Heart right ventricle (tissue), 16 donors: ENCODE data around the gene LRRC51. TPM values are rescaled to one million over a fixed set of nuclear protein-coding genes. Genes with fewer than 3 reads are reported as not detected.
A peak's percentile ranks its signal among the peaks of the same experiment; 100 is the strongest.

ENCODE experiments used
- ATAC-seq, 8 donors: fragments of 200-7000 bp; cut with Tn5 transposase; one replicate each; pipeline ENCODE4 v1.9.1; 2020; ENCODE audit warnings: mild to moderate bottlenecking in 8 of 8, moderate library complexity in 8 of 8, moderate number of reproducible peaks in 1 of 8
- DNase-seq, 2 donors: peaks; one replicate each; pipeline ENCODE4 v3.0.0-alpha.2; 2020
- H3K27ac ChIP-seq, 10 donors: fragments of 200-600 bp; sonication (generic) in 2 of 10; one replicate each; pipeline versions ENCODE4 v1.5.0 to v1.8.0; 2020 to 2022; ENCODE audit warnings: mild to moderate bottlenecking in 3 of 10
- H3K27me3 ChIP-seq, 7 donors: fragments of 200-600 bp; one replicate each; pipeline ENCODE4 v1.8.0; 2021 to 2022; ENCODE audit warnings: mild to moderate bottlenecking in 2 of 7
- H3K36me3 ChIP-seq, 9 donors: fragments of 200-600 bp; sonication (generic) in 1 of 9; one replicate each; pipeline versions ENCODE4 v1.5.0 to v1.8.0; 2020 to 2022; ENCODE audit warnings: mild to moderate bottlenecking in 2 of 9
- H3K4me1 ChIP-seq, 9 donors: fragments of 200-600 bp; sonication (generic) in 1 of 9; one replicate each; pipeline versions ENCODE4 v1.5.0 to v1.8.0; 2020 to 2022; ENCODE audit warnings: mild to moderate bottlenecking in 4 of 9
- H3K4me3 ChIP-seq, 10 donors: fragments of 200-600 bp; sonication (generic) in 2 of 10; one replicate each; pipeline versions ENCODE4 v1.5.0 to v1.8.0; 2020 to 2022; ENCODE audit warnings: mild to moderate bottlenecking in 7 of 10, moderate library complexity in 2 of 10
- H3K9me3 ChIP-seq, 11 donors: fragments of 200-600 bp in 10 of 11; sonication (generic) in 2 of 11; one replicate each; pipeline versions ENCODE4 v1.5.0 to v1.8.0; 2013 to 2022; ENCODE audit warnings: mild to moderate bottlenecking in 2 of 11, control low read depth in 1 of 11, moderate library complexity in 1 of 11
- WGBS, 2 donors: extraction: QIAGEN DNeasy Blood & Tissue Kit; methylation state at CpG; one replicate each; pipeline ENCODE4 v1.1.7; 2013; ENCODE audit warnings: inconsistent platforms in 1 of 2; 5-methylcytosine and 5-hydroxymethylcytosine counted together
- intact Hi-C, 10 donors: fragments of 100-400 bp; cut with DNase I; formaldehyde crosslinking; loops; one replicate each; pipeline versions ENCODE4 v1.11.1 to v1.14.2; 2022
- polyA plus RNA-seq, 2 donors: library from polyadenylated mRNA; stranded (reverse); fragments of 200-250 nt; gene quantifications; one replicate each; pipeline ENCODE4 v1.2.3, GENCODE V29; 2013
- total RNA-seq, 10 donors: library from RNA; stranded (reverse); fragmentation: NEBNext Ultra II Directional in 3 of 10; extraction: Animal tissue kit (Norgen Biotek cat#: 25700) in 3 of 10; gene quantifications; one replicate each; pipeline versions ENCODE4 v1.2.1 to v1.2.4, GENCODE V29; 2021 to 2023
- TF ChIP-seq, protein P1 (sequence below), 9 donors: fragments of 200-600 bp; sonication (generic) in 2 of 9; IDR thresholded peaks; one replicate each; pipeline versions ENCODE4 v1.5.0 to v1.8.0; 2021 to 2022; ENCODE audit warnings: antibody characterized with exemption in 9 of 9, mild to moderate bottlenecking in 5 of 9, moderate library complexity in 1 of 9
- donor health status: Arrhythmogenic right ventricular cardiomyopathy.
- donor health status: ischemic (EF 13 %, LVEDD 7.1; RV severe dilation, severe dysfunction).
- donor health status: healthy with polysubstance abuse.
- donor health status: DM: no; HTN: yes; CAD: no.
- donor health status: DM: no; HTN: no; CAD: no.
- donor health status: ischemic (EF 25% LVEDD 6.9; RV normal size, moderate dysfunction).
- donor health status: ischemic (EF 25% LVEDD 5.7; RV mildly dilated, moderate dysfunction).
- donor health status: healthy.
- donor health status: DM: yes; HTN: yes; CAD: no.
- donor health status: Ischemic cardiomyopathy.
- donor health status: ischemic (EF 35%, LVEDD 5.7; RV mildly dilated, moderate dysfunction).
- donor health status: nonischemic (EF 11% LVEDD 7.7; RV severe dilation, severe dysfunction).
- donor health status: DM: yes; HTN: yes; CAD: no.
- donor health status: PGD.
- donor health status: ischemic (EF 29% LVEDD 5.4; RV normal size, mild dysfunction).
- donor health status: nonischemic (EF 23%, LVEDD 6.1; RV moderate dilation, normal function).

LRRC51 gene
- total and polyA plus RNA-seq, 12 donors = 2.3 to 9.1 (median 4.0) TPM

DNA sequence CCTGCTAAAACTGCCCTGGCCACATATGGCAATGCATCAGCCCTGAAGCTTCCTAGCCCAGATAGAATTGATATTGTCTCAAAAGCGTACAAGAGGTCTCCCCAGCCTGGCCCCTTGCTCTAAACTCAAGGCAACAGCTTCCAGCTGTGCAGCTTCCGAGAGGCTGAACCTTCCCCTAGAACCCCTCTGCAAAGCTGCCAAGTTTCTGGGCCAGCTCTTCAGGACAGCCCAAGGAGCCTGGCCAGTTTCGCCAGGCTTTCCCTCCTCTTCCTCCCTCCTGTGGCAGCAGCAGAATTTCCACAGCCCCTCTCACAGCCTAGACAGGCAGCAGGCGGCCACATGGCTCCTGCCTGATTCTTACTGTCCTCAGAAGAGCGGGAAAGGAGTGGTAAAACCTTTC is 34.8 kb upstream of the LRRC51 start:
- H3K9me3 ChIP-seq = no peaks in the 10 kb centered on the region
- DNase-seq (no peak), ATAC-seq (no peak)
- H3K27ac ChIP-seq = no peak overlapping the region
- intact Hi-C loops = no loop called here
- TF ChIP-seq, protein P1, sequence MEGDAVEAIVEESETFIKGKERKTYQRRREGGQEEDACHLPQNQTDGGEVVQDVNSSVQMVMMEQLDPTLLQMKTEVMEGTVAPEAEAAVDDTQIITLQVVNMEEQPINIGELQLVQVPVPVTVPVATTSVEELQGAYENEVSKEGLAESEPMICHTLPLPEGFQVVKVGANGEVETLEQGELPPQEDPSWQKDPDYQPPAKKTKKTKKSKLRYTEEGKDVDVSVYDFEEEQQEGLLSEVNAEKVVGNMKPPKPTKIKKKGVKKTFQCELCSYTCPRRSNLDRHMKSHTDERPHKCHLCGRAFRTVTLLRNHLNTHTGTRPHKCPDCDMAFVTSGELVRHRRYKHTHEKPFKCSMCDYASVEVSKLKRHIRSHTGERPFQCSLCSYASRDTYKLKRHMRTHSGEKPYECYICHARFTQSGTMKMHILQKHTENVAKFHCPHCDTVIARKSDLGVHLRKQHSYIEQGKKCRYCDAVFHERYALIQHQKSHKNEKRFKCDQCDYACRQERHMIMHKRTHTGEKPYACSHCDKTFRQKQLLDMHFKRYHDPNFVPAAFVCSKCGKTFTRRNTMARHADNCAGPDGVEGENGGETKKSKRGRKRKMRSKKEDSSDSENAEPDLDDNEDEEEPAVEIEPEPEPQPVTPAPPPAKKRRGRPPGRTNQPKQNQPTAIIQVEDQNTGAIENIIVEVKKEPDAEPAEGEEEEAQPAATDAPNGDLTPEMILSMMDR (IDR thresholded peaks at IDR 0.05) = no peak
- no peaks in the 10 kb centered on the region for H3K27me3 ChIP-seq
- H3K4me1 ChIP-seq = peaks cover 0 to 37% (median 24%) of the 10 kb centered on the region in 9 donors
- peaks cover 0 to 39% (median 0%) of the 10 kb centered on the region in 9 donors for H3K36me3 ChIP-seq
- no peak overlapping the region for H3K4me3 ChIP-seq
- 82 to 85% methylated on average over 5 of the region's 5 CpGs for WGBS, 2 donors

DNA sequence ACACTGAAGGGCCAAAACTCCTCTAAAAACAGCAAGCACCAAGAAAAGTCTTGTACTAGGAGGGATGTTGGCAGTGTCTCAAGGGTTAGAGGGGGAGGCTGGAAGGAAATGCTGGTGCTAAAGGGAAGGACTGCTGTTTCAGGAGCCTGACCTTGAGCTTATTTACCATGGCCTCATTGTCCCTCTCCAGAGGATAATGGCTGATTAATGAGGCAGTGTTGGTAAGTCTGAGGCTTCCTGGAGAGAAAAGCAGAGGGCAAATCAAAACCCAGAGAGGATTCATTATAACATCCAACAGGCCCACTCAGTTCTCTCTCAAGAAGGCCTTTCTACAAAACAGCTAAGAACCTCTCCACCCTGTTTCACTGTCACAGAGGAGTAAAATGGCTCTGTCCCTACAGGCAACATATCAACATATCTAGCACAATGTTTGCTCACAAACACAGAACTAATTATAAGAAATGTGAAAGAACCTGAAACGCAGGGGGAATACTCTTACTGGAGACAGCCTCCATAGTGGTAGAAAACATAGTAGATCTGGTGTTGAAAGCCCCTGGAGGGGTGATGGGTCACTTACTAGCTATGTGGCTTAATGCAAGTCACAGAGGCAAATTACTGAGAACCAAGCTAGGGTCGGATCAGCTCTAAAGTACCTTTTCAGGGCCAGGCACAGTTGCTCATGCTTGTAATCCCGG is 31.7 kb upstream of the LRRC51 start:
- peaks cover 0 to 14% (median 10%) of the 10 kb centered on the region in 9 donors for H3K4me1 ChIP-seq
- intact Hi-C loops = no loop called here
- H3K4me3 ChIP-seq = no peak overlapping the region
- DNase-seq (peak in 1 of 2 donors; percentile 32), ATAC-seq (peak in 4 of 8 donors; percentile 58 to 64 (median 60))
- no peaks in the 10 kb centered on the region for H3K27me3 ChIP-seq
- H3K27ac ChIP-seq = peak overlapping the region in 8 of 10 donors; percentile 13 to 76 (median 64)
- TF ChIP-seq, protein P1 (IDR thresholded peaks at IDR 0.05) = no peak
- no peaks in the 10 kb centered on the region for H3K9me3 ChIP-seq
- H3K36me3 ChIP-seq = peaks cover 0 to 62% (median 0%) of the 10 kb centered on the region in 9 donors
- 82 to 87% methylated on average over 3 of the region's 3 CpGs for WGBS, 2 donors

DNA sequence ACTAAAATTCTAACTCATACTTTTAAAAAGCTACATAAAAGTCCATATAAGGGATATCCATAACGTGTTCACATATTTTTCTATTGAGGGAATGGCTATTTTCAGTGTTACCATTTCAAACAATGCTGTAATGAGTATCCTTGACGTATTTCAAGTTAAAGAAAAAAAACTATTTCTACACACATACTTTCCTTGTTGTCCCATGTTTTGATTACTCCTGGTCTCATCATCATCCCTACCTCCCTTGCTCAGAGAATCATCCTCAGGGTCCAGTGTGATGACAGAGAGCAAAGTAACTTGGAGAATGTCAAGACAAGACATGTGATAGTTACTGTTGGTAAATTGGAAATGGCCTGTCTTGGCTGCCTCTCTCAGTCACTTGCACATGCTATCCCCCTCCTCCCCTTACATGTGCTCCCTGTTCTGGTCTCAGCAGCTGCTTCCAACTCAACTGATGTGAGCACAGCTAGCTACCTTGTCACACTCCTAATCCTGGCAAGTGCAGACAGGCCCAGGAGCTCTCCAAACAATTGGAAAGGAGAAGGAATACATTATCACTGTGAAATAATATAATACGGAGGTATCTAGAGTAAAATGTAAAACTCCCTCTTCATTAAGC is 22.1 kb upstream of the LRRC51 start:
- DNase-seq (no peak), ATAC-seq (peak in 1 of 8 donors; percentile 67)
- H3K27ac ChIP-seq = no peak overlapping the region
- TF ChIP-seq, protein P1 (IDR thresholded peaks at IDR 0.05) = no peak
- H3K9me3 ChIP-seq = no peaks in the 10 kb centered on the region
- H3K4me1 ChIP-seq = peaks cover 0 to 12% (median 4%) of the 10 kb centered on the region in 9 donors
- intact Hi-C loops = no loop called here
- no peak overlapping the region for H3K4me3 ChIP-seq
- no peaks in the 10 kb centered on the region for H3K27me3 ChIP-seq
- 64% methylated on average over 3 of the region's 3 CpGs for WGBS, 2 donors
- peaks cover 0 to 44% (median 0%) of the 10 kb centered on the region in 9 donors for H3K36me3 ChIP-seq

DNA sequence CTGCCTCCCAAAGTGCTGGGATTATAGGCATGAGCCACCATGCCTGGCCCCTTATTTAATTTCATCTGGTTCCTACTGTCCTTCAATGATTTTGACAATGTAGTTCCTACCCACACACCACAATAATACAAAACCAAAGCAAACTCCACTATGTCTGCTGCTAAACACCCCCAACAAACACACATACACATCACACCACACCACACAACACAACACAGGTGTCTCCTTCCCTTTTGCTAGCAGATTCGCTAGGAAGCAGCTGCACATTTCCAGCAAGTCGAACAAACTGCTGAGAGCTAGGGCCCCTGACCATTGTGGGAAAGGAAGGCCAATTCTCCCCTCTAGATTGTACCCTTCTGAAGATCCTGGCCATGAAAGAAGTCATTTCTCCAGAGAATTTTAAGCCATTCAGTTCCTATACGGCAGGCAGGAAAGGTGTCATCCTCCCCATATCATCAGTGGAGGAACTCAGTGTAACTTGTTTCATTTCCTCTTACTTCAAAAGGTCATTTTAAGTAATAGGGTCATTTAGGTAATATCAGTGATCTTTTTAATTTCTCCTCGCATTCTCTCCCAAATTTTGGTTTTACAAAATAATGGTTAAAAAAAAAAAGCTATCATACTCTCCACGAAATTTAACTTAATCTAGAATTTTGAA is 18.8 kb upstream of the LRRC51 start:
- intact Hi-C loops = no loop called here

More for the DNA sequence above, 18.8 kb upstream of the LRRC51 start:
- Histone ChIP-seq H3K9me3 (no peaks in the 10 kb centered on the region), H3K4me3 (no peak overlapping the region), H3K4me1 (peaks cover 0 to 19% (median 13%) of the 10 kb centered on the region in 9 donors), H3K27ac (no peak overlapping the region), H3K27me3 (no peaks in the 10 kb centered on the region), H3K36me3 (peaks cover 0 to 56% (median 0%) of the 10 kb centered on the region in 9 donors)
- DNase-seq (no peak), ATAC-seq (no peak)
- 88 to 91% methylated on average over 5 of the region's 5 CpGs for WGBS, 2 donors
- TF ChIP-seq, protein P1 (IDR thresholded peaks at IDR 0.05) = no peak
